Measurements from ENCODE around the gene ATP5PO.

DNA sequence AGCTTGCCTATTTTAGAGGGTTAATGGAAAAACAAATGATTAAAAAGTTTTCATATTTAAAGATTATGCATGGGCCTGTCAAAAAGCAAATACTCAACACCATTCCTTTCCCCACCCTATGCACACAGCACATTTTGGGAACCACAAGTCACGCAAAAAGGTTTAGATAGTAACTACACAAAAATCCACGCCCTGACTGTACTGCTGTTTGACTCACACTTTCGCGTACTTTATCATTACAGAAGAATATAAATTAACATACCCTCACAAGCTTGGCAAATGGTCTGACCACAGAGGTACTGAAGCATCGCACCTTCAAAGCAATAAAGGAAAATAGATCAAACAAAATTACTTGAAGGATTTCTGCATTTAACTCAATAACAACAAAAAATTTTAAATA, 1.4 kb downstream of the ATP5PO start:
- TF ChIP-seq, protein P1, sequence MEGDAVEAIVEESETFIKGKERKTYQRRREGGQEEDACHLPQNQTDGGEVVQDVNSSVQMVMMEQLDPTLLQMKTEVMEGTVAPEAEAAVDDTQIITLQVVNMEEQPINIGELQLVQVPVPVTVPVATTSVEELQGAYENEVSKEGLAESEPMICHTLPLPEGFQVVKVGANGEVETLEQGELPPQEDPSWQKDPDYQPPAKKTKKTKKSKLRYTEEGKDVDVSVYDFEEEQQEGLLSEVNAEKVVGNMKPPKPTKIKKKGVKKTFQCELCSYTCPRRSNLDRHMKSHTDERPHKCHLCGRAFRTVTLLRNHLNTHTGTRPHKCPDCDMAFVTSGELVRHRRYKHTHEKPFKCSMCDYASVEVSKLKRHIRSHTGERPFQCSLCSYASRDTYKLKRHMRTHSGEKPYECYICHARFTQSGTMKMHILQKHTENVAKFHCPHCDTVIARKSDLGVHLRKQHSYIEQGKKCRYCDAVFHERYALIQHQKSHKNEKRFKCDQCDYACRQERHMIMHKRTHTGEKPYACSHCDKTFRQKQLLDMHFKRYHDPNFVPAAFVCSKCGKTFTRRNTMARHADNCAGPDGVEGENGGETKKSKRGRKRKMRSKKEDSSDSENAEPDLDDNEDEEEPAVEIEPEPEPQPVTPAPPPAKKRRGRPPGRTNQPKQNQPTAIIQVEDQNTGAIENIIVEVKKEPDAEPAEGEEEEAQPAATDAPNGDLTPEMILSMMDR (conservative IDR thresholded peaks at IDR 0.05 in 1 of 2, IDR thresholded peaks at IDR 0.05 in 1 of 2; ENCODE audit: extremely low read depth in 1 of 2, insufficient read depth in 1 of 2, low read depth in 1 of 2, low read length in 2 of 2) = no peak
- no peak for TF ChIP-seq EZH2 (IDR thresholded peaks at IDR 0.05; ENCODE audit: borderline replicate concordance, low read length)
